ENCODE results near the gene UBE4B.

GRCh38 chr1:10085076-10085475 is 52.3 kb downstream of the UBE4B start:
- no peak for TF ChIP-seq MYBL2 (IDR thresholded peaks at IDR 0.05; ENCODE audit: low read depth)
- no peak for TF ChIP-seq MYBL2 (CRISPR knock-in tag; IDR thresholded peaks at IDR 0.05; ENCODE audit: borderline replicate concordance)
- TF ChIP-seq TAF1 (IDR thresholded peaks at IDR 0.05; ENCODE audit: control insufficient read depth, extremely low read depth, insufficient read depth, low read length, severe bottlenecking), result no peak
- no peak for TF ChIP-seq SMARCE1 (IDR thresholded peaks at IDR 0.05)
- TF ChIP-seq POLR2AphosphoS5 (IDR thresholded peaks at IDR 0.05; ENCODE audit: control insufficient read depth, insufficient read depth, low read depth, low read length), result no peak
- no peak for TF ChIP-seq YY1 (IDR thresholded peaks at IDR 0.05; ENCODE audit: borderline replicate concordance in 1 of 3, control insufficient read depth in 1 of 3, extremely low read depth in 1 of 3, insufficient read depth in 3 of 3, insufficient read length in 1 of 3, insufficient replicate concordance in 2 of 3, low read depth in 1 of 3, low read length in 2 of 3)
- TF ChIP-seq USF1 (CRISPR knock-in tag; IDR thresholded peaks at IDR 0.05), result no peak
- no peak for TF ChIP-seq CTCF (IDR thresholded peaks at IDR 0.05 in 2 of 3, conservative IDR thresholded peaks at IDR 0.05 in 1 of 3; ENCODE audit: insufficient read depth in 2 of 3, low read depth in 1 of 3, low read length in 3 of 3)

All from K562 (cell line).